Small intestine (tissue), 7 donors: ENCODE data around the gene CASS4. TPM values are rescaled to one million over a fixed set of nuclear protein-coding genes. Genes with fewer than 3 reads are reported as not detected.
A peak's percentile ranks its signal among the peaks of the same experiment; 100 is the strongest.
"Not testable (repeated sequence)": the region's sequence is repeated elsewhere in the genome, so short reads cannot be mapped to it uniquely, and the experiment has no call there.

ENCODE experiments used
- DNase-seq, 2 donors: peaks; one replicate each; pipeline versions ENCODE4 v3.0.0 to v3.0.0-alpha.2; 2013
- FAIRE-seq: peaks from 2 replicates; lab custom pipeline; 2012; peaks lifted over from hg19 to GRCh38; lab: Jason Lieb, UNC
- H3K27ac ChIP-seq, 3 donors: one replicate each; pipeline ENCODE4 v1.5.1; 2013; ENCODE audit warnings: low read length in 2 of 3, mild to moderate bottlenecking in 2 of 3, control low read depth in 1 of 3, inconsistent platforms in 1 of 3, low read depth in 1 of 3, moderate library complexity in 1 of 3
- H3K27me3 ChIP-seq, 3 donors: one replicate each; pipeline ENCODE4 v1.6.1; 2013; ENCODE audit warnings: low read length in 3 of 3, inconsistent platforms in 1 of 3; ENCODE audit not compliant: control insufficient read depth in 3 of 3, insufficient read depth in 3 of 3
- H3K36me3 ChIP-seq, 3 donors: one replicate each; pipeline ENCODE4 v1.6.1; 2013; ENCODE audit warnings: low read length in 3 of 3, inconsistent platforms in 1 of 3, low read depth in 1 of 3, mild to moderate bottlenecking in 1 of 3, moderate library complexity in 1 of 3; ENCODE audit not compliant: control insufficient read depth in 3 of 3, insufficient read depth in 2 of 3
- H3K4me1 ChIP-seq, 3 donors: one replicate each; pipeline ENCODE4 v1.6.1; 2013; ENCODE audit warnings: low read length in 2 of 3, inconsistent platforms in 1 of 3, low read depth in 1 of 3, mild to moderate bottlenecking in 1 of 3, moderate library complexity in 1 of 3; ENCODE audit not compliant: control insufficient read depth in 3 of 3, insufficient read depth in 2 of 3
- H3K4me3 ChIP-seq, 3 donors: one replicate each; pipeline ENCODE4 v1.5.1; 2013; ENCODE audit warnings: low read length in 3 of 3, control low read depth in 1 of 3, inconsistent platforms in 1 of 3, low read depth in 1 of 3, mild to moderate bottlenecking in 1 of 3, moderate library complexity in 1 of 3
- H3K9me3 ChIP-seq, 2 donors: one replicate each; pipeline ENCODE4 v1.6.1; 2013; ENCODE audit warnings: low read depth in 1 of 2, low read length in 1 of 2; ENCODE audit not compliant: control insufficient read depth in 2 of 2, insufficient read depth in 1 of 2
- whole genome bisulfite sequencing, 3 donors: extraction: QIAGEN DNeasy Blood & Tissue Kit; methylation state at CpG; one replicate each; pipeline ENCODE4 v1.1.7; 2013; 5-methylcytosine and 5-hydroxymethylcytosine counted together
- polyA plus RNA-seq, 4 donors: library from polyadenylated mRNA; stranded (reverse) in 3 of 4; unstranded in 1 of 4; fragments of 200-250 nt in 3 of 4; fragments of 120-200 nt in 1 of 4; gene quantifications; one replicate each; pipeline versions ENCODE4 v1.2.1 to v1.2.3, GENCODE V29; 2013
- donor health status: healthy with polysubstance abuse.
- donor health status: control.
- donor health status: control.
- donor health status: Bipolar disorder and iron deficiency.
- donor health status: healthy.

Gene CASS4
- polyA plus RNA-seq, 4 donors = 0.70 to 1.5 (median 1.1) TPM; not detected in 1

DNA sequence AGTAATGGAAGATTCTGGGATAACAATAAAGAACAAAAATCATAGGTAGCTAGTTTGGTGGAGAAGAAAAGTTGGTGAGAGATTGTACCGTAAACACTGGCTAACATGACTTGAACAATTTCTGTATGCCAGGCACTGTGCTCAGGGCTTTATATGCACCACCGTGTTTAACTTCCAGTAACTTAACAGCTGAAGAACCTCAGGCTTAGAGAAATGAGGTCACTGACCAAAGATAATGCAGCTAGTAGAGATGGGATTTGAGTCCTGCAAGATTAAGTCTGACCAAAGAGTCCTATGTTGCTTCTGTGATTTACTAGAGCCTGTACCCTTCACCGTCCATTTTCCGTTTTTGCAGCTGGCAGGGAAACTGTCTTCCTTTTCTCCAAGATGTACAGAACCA, 16.9 kb upstream of the CASS4 start:
- Histone ChIP-seq H3K36me3 (peaks cover 11 to 23% (median 12%) of the 10 kb centered on the region in 3 donors), H3K27ac (no peak overlapping the region), H3K4me1 (peaks cover 0 to 4% (median 0%) of the 10 kb centered on the region in 3 donors), H3K9me3 (no peaks in the 10 kb centered on the region), H3K4me3 (no peak overlapping the region), H3K27me3 (no peaks in the 10 kb centered on the region)
- WGBS, 3 donors = 86 to 93% (median 90%) methylated on average over 4 of the region's 4 CpGs
- DNase-seq (no peak), FAIRE-seq (no peak)

DNA sequence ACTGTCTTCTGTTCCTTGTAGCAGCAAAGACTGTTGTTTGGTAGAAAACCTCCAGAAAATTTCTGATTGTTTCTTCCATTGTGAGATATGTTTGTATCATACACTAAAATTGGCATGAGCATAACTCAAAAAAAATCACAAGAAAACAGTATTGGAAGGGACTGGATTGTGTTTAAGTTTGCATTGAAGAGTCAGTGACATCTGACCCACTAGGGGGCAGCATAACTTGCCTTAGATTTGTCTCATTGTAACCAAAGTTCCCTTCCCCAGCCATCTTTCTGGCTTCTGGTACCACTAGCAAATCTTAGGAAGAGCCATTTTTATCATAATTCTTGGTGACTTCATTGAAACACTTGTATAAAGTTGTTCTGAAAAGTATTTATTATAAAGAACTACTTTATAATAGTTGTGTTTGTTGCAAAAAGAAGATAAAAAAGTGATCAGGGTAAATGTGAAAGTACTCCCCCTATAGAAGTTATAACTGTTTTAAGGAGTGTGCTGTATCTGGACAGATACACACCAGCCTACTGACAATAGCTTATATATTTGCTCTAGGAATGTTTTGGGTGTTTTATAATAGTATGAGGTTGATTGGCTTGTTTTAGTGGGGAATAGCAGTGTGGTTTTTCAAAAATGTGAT, 11.9 kb upstream of the CASS4 start:
- no peak for FAIRE-seq
- Histone ChIP-seq H3K9me3 (no peaks in the 10 kb centered on the region), H3K4me1 (no peaks in the 10 kb centered on the region), H3K27me3 (no peaks in the 10 kb centered on the region), H3K27ac (no peak overlapping the region), H3K36me3 (peaks cover 12 to 32% (median 21%) of the 10 kb centered on the region in 3 donors), H3K4me3 (no peak overlapping the region)
- peak; percentile 61 to 73 for DNase-seq

DNA sequence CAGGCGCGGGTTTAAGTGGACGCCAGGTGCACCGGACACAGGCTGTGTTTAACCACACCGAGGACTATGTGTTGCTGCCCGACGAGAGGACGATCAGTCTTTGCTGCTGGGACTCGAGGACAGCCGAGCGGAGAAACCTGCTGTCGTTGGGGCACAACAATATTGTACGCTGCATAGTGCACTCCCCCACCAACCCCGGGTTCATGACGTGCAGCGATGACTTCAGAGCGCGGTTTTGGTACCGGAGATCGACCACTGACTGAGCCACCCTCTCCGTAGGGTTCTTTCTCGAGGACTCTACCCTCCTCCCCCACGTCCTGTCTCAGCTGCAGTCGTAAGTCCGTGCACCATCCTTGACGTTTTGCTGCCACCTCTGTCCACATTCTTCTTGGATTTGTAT, 8.6 kb upstream of the CASS4 start:
- Histone ChIP-seq H3K27ac (no peak overlapping the region), H3K9me3 (no peaks in the 10 kb centered on the region), H3K27me3 (no peaks in the 10 kb centered on the region), H3K4me3 (no peak overlapping the region), H3K4me1 (no peaks in the 10 kb centered on the region), H3K36me3 (peaks cover 13 to 26% (median 25%) of the 10 kb centered on the region in 3 donors)
- no peak for DNase-seq
- 93 to 97% (median 95%) methylated on average over 26 of the region's 26 CpGs for WGBS, 3 donors
- FAIRE-seq = no peak

DNA sequence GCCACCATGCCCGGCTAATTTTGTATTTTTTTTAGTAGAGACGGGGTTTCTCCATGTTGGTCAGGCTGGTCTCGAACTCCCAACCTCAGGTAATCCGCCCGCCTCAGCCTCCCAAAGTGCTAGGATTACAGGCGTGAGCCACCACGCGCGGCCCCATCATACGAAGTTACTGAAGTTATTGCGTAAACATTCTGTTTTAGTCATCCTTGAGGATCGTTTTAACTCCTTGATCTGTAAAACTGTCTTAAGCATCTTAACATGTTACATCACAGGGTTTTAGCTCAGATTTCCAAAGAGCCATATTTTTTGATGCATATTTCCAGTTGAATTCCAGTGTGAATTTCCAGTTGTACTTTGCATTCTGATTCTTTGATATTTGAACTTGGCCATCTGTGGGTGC, 6.7 kb upstream of the CASS4 start:
- not testable (repeated sequence) for FAIRE-seq, H3K27me3 ChIP-seq, H3K9me3 ChIP-seq, H3K27ac ChIP-seq, H3K4me3 ChIP-seq, H3K4me1 ChIP-seq, DNase-seq
- H3K36me3 ChIP-seq = peaks cover 8 to 30% (median 16%) of the 10 kb centered on the region in 3 donors
- WGBS, 3 donors = 95 to 97% (median 95%) methylated on average over 12 of the region's 12 CpGs

DNA sequence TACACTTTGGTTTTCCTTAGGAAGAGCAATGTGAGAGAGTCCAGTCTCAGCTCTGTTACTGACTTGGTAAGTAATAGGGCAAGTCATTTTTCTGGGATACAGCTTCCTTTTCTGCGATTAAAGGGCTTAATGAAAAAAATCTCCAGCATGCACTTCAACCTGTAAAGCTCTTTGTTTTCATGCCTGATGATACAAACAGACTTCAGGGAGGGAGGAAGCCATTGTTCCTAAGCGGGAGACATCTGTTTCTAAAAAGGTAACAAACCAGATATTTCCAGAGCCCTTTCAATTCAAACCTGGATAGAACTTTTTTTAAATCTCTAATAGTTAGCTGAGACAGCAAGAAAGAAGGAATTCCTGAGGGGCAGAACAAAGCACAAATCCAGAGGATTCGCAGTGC, 5.2 kb upstream of the CASS4 start:
- DNase-seq = no peak
- Histone ChIP-seq H3K4me3 (no peak overlapping the region), H3K27ac (no peak overlapping the region), H3K9me3 (no peaks in the 10 kb centered on the region), H3K4me1 (peaks cover 0 to 3% (median 0%) of the 10 kb centered on the region in 3 donors), H3K36me3 (peaks cover 8 to 30% (median 16%) of the 10 kb centered on the region in 3 donors), H3K27me3 (no peaks in the 10 kb centered on the region)
- no peak for FAIRE-seq
- WGBS, 3 donors = 91% methylated on average over 3 of the region's 3 CpGs

DNA sequence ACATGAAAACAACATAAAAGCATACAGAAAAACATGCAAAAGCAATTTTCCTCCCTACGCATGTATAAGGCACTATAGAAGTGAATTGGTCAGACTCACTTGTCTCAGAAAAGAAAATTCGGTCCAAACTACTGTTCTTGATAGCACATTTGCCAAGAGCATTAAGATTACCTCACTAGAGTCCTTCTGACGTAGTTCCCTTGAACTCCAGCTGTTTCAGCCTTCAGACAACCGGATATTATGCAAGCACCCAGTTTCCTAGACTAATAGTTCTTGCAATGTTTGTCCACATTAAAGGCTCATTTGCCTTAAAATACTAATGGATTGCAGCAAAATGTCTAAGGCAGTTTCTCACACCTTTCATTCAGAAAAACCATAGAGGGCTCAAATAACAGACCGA, 2.5 kb upstream of the CASS4 start:
- Histone ChIP-seq H3K9me3 (no peaks in the 10 kb centered on the region), H3K27me3 (no peaks in the 10 kb centered on the region), H3K4me3 (no peak overlapping the region), H3K27ac (no peak overlapping the region), H3K36me3 (peaks cover 6 to 22% (median 8%) of the 10 kb centered on the region in 3 donors), H3K4me1 (peaks cover 0 to 3% (median 0%) of the 10 kb centered on the region in 3 donors)
- 81 to 91% (median 90%) methylated on average over 5 of the region's 5 CpGs for WGBS, 3 donors
- DNase-seq (no peak), FAIRE-seq (no peak)

DNA sequence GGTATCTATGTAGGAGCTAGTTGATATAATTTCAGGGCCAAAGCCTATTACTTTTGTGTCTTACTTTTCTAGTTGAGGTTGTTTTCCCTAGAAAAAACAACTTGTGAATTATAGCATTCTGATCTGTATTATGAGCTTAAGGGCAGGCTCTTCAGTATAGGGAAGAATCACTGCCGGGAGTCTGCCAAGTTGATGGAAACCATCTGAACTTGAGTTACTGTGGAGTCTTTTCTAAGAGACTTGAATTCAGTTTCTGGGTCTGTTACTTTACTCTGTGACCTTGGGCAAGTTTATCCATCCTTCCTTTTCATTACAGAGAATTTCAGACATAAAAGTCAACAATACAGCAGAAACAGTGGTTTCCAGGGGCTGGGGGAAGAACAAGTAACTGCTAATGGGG, 2.1 kb upstream of the CASS4 start:
- DNase-seq (no peak), FAIRE-seq (no peak)
- Histone ChIP-seq H3K4me1 (peaks cover 0 to 3% (median 0%) of the 10 kb centered on the region in 3 donors), H3K27me3 (no peaks in the 10 kb centered on the region), H3K9me3 (no peaks in the 10 kb centered on the region), H3K36me3 (peaks cover 6 to 22% (median 8%) of the 10 kb centered on the region in 3 donors), H3K27ac (no peak overlapping the region), H3K4me3 (no peak overlapping the region)
- 50 to 90% (median 72%) methylated on average over 1 of the region's 1 CpG for WGBS, 3 donors

DNA sequence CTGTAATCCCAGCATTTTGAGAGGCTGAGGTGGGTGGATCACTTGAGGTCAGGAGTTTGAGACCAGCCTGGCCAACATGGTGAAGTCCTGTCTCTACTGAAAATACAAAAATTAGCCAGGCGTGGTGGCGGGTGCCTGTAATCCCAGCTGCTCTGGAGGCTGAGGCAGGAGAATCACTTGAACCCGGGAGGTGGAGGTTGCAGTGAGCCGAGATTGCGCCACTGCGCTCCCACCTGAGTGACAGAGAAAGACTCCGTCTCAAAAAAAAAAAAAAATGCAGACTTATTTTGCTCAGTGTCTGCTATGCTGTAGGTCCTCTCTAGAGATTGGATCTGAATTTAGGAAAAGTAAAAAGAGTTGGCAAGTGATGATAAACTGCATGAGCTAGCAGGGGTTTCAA, 773 bp upstream of the CASS4 start:
- WGBS, 3 donors = 91 to 94% (median 93%) methylated on average over 7 of the region's 7 CpGs
- Histone ChIP-seq H3K27ac (peak overlapping the region in 2 of 3 donors; percentile 39 to 86), H3K36me3 (peaks cover 6 to 18% (median 8%) of the 10 kb centered on the region in 3 donors)
- H3K4me3 ChIP-seq, H3K4me1 ChIP-seq, H3K27me3 ChIP-seq, FAIRE-seq, H3K9me3 ChIP-seq, DNase-seq: not testable (repeated sequence)

DNA sequence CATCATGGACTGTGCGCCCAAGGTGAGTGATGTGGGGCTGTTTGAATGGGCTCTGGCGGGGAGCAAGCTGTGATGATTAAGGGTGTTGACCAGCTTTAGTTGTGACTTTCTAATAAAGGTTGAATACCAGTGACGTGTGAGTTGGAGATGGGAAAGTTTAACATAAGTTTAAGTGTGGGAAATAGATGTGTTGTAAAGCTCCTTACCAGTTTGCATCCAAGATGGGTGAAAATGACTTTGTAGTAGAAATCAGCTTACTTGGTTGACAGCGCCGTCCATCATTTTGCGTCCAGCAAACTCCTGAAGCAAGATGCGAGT, 372 bp downstream of the CASS4 start:
- DNase-seq (no peak), FAIRE-seq (no peak)
- Histone ChIP-seq H3K9me3 (no peaks in the 10 kb centered on the region), H3K27me3 (no peaks in the 10 kb centered on the region), H3K4me3 (peak overlapping the region in 2 of 3 donors; percentile 7 to 26), H3K4me1 (peaks cover 0 to 3% (median 0%) of the 10 kb centered on the region in 3 donors), H3K27ac (peak overlapping the region; percentile 15 to 86 (median 27)), H3K36me3 (peaks cover 2 to 14% (median 2%) of the 10 kb centered on the region in 3 donors)
- WGBS, 3 donors = 78 to 88% (median 84%) methylated on average over 7 of the region's 7 CpGs
